Measurements from ENCODE around the gene HABP2.

DNA sequence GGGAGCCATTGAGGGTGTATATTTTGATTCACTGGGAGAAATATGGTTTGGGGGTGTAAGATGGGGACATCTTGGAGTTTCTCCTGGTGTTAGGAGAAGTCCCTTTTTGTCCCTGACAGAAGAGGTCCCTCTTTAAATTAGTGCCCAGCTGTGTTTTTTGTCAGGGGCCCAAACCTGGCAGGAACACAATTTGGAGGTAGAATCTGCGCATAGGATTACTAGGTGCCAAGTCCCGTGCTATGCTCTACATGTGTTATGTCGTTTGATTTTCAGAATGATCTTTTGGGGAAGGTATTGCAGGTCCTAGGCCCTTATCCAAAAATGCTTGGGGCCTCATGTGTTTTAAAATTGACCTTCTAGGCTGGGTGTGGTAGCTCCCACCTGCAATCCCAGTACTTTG, 36.8 kb upstream of the HABP2 start:
- TF ChIP-seq CTCF (IDR thresholded peaks at IDR 0.05) = no peak
- TF ChIP-seq POLR2A (IDR thresholded peaks at IDR 0.05) = no peak
